ENCODE data around the gene MUS81.

Gene MUS81

GRCh38 chr11:65864706-65865471 is 4.7 kb downstream of the MUS81 start:
- Histone ChIP-seq H3F3A (ENCODE audit: insufficient read depth, low read length) (peaks cover 14% of the 10 kb centered on the region), H3K9me3 (replicated peaks; ENCODE audit: insufficient read depth, low read length) (no peaks in the 10 kb centered on the region), H4K20me1 (ENCODE audit: insufficient read depth, low read length) (no peaks in the 10 kb centered on the region), H3K27me3 (replicated peaks; ENCODE audit: insufficient read depth, low read length) (no peaks in the 10 kb centered on the region), H3K4me2 (ENCODE audit: low read depth, low read length) (no peak overlapping the region), H3K27ac (ENCODE audit: low read length) (no peak overlapping the region), H3K4me1 (ENCODE audit: low read length) (peaks cover 8% of the 10 kb centered on the region), H3K4me3 (ENCODE audit: low read length) (no peak overlapping the region), H2AFZ (ENCODE audit: low read length) (no peak overlapping the region), H3K79me2 (ENCODE audit: low read length) (peaks cover 31% of the 10 kb centered on the region), H3K9ac (ENCODE audit: low read length) (no peak overlapping the region), H3K36me3 (replicated peaks; ENCODE audit: insufficient read depth, low read length) (peaks cover 5% of the 10 kb centered on the region; the same call in 1 of the 2 replicates), H3K9me2 (replicated peaks; ENCODE audit: insufficient read depth, low read length) (no peaks in the 10 kb centered on the region)
- TF ChIP-seq EZH2phosphoT487 (IDR thresholded peaks at IDR 0.05; ENCODE audit: low read length): no peak
- TF ChIP-seq CTCF (IDR thresholded peaks at IDR 0.05; ENCODE audit: low read length): no peak
- TF ChIP-seq EZH2 (optimal IDR thresholded peaks at IDR 0.05; ENCODE audit: low read depth, low read length): no peak
- DNase-seq: no peak

GRCh38 chr11:65865550-65866172 is 5.4 kb downstream of the MUS81 start:
- no peaks in the 10 kb centered on the region for H3K27me3 ChIP-seq (replicated peaks; ENCODE audit: insufficient read depth, low read length)
- no peak for DNase-seq
- H3K27ac ChIP-seq (ENCODE audit: low read length): no peak overlapping the region
- TF ChIP-seq EZH2 (optimal IDR thresholded peaks at IDR 0.05; ENCODE audit: low read depth, low read length) (no peak), EZH2phosphoT487 (IDR thresholded peaks at IDR 0.05; ENCODE audit: low read length) (no peak), CTCF (IDR thresholded peaks at IDR 0.05; ENCODE audit: low read length) (no peak)
- H3K4me3 ChIP-seq (ENCODE audit: low read length): no peak overlapping the region
- H2AFZ ChIP-seq (ENCODE audit: low read length): no peak overlapping the region
- H4K20me1 ChIP-seq (ENCODE audit: insufficient read depth, low read length): no peaks in the 10 kb centered on the region
- peaks cover 29% of the 10 kb centered on the region for H3K79me2 ChIP-seq (ENCODE audit: low read length)
- peaks cover 5% of the 10 kb centered on the region; the same call in 1 of the 2 replicates for H3K36me3 ChIP-seq (replicated peaks; ENCODE audit: insufficient read depth, low read length)
- H3K9ac ChIP-seq (ENCODE audit: low read length): no peak overlapping the region
- no peaks in the 10 kb centered on the region for H3K9me2 ChIP-seq (replicated peaks; ENCODE audit: insufficient read depth, low read length)
- H3K9me3 ChIP-seq (replicated peaks; ENCODE audit: insufficient read depth, low read length): no peaks in the 10 kb centered on the region
- peaks cover 6% of the 10 kb centered on the region for H3F3A ChIP-seq (ENCODE audit: insufficient read depth, low read length)
- H3K4me1 ChIP-seq (ENCODE audit: low read length): peaks cover 8% of the 10 kb centered on the region
- H3K4me2 ChIP-seq (ENCODE audit: low read depth, low read length): no peak overlapping the region

GRCh38 chr11:65866509-65867283 is 6.5 kb downstream of the MUS81 start:
- Histone ChIP-seq H3K27me3 (replicated peaks; ENCODE audit: insufficient read depth, low read length) (no peaks in the 10 kb centered on the region), H4K20me1 (ENCODE audit: insufficient read depth, low read length) (no peaks in the 10 kb centered on the region), H3F3A (ENCODE audit: insufficient read depth, low read length) (no peaks in the 10 kb centered on the region; the same call in 1 of the 2 replicates)

More at GRCh38 chr11:65866509-65867283, 6.5 kb downstream of the MUS81 start:
- no peak overlapping the region for H2AFZ ChIP-seq (ENCODE audit: low read length)
- H3K27ac ChIP-seq (ENCODE audit: low read length): no peak overlapping the region
- H3K9ac ChIP-seq (ENCODE audit: low read length): no peak overlapping the region
- TF ChIP-seq EZH2phosphoT487 (IDR thresholded peaks at IDR 0.05; ENCODE audit: low read length): no peak
- TF ChIP-seq EZH2 (optimal IDR thresholded peaks at IDR 0.05; ENCODE audit: low read depth, low read length): no peak
- DNase-seq: no peak
- no peak overlapping the region for H3K4me3 ChIP-seq (ENCODE audit: low read length)
- H3K79me2 ChIP-seq (ENCODE audit: low read length): peaks cover 19% of the 10 kb centered on the region
- no peak overlapping the region for H3K4me2 ChIP-seq (ENCODE audit: low read depth, low read length)
- no peaks in the 10 kb centered on the region for H3K9me3 ChIP-seq (replicated peaks; ENCODE audit: insufficient read depth, low read length)
- no peaks in the 10 kb centered on the region for H3K9me2 ChIP-seq (replicated peaks; ENCODE audit: insufficient read depth, low read length)
- peaks cover 5% of the 10 kb centered on the region for H3K4me1 ChIP-seq (ENCODE audit: low read length)
- peaks cover 5% of the 10 kb centered on the region; the same call in 1 of the 2 replicates for H3K36me3 ChIP-seq (replicated peaks; ENCODE audit: insufficient read depth, low read length)
